HepG2 (cell line): ENCODE data around the gene HOXC9. TPM values are rescaled to one million over a fixed set of nuclear protein-coding genes. Genes with fewer than 3 reads are reported as not detected.

Source experiments
- ATAC-seq: fragments of 200-7000 bp; cut with Tn5 transposase; 3 replicates; pipeline ENCODE4 v1.9.1; 2020; ENCODE audit warnings: mild to moderate bottlenecking, moderate library complexity
- BruUV-seq: library from RNA; stranded (reverse); fragments of 400-500 nt; replicated peaks from 2 replicates; lab custom pipeline; 2021; lab: Mats Ljungman, UMichigan
- CTCF ChIA-PET: fragments of 300-600 bp; formaldehyde crosslinking; extraction: SDS; loops from one replicate; lab custom pipeline; 2021; ENCODE audit warnings: low total read pairs, inconsistent platforms, low intra/inter-chr PET ratio; lab: Yijun Ruan, JAX
- POLR2A ChIA-PET: fragments of 350-600 bp; sonication (Branson Sonifier 250); formaldehyde crosslinking; loops from one replicate; lab custom pipeline; 2020; ENCODE audit warnings: antibody characterized with exemption, inconsistent platforms; lab: Yijun Ruan, JAX
- DNase-seq: peaks from one replicate; pipeline ENCODE4 v3.0.0-alpha.2; 2015; ENCODE audit warnings: low spot score
- FAIRE-seq: peaks from 3 replicates; lab custom pipeline; 2011; peaks lifted over from hg19 to GRCh38; lab: Jason Lieb, UNC
- H2AFZ ChIP-seq: one replicate; pipeline ENCODE4 v1.6.1; 2011; ENCODE audit warnings: low read length, inconsistent platforms
- H3K27ac ChIP-seq: fragments of 300-600 bp; 3 replicates; pipeline ENCODE4 v1.8.0; 2011; ENCODE audit warnings: mixed run types, mild to moderate bottlenecking, mixed read lengths, low read length, inconsistent platforms; ENCODE audit not compliant: insufficient read depth; ENCODE audit errors: extremely low read length
- H3K27me3 ChIP-seq, 2 experiments: fragments of 200-600 bp in 1 of 2; 2 replicates in 1 of 2; 3 replicates in 1 of 2; pipeline versions ENCODE4 v1.6.0 to v1.8.0; 2011; ENCODE audit warnings: low read length in 2 of 2, mild to moderate bottlenecking in 2 of 2, moderate library complexity in 2 of 2, inconsistent platforms in 1 of 2; ENCODE audit not compliant: insufficient read depth in 2 of 2, control insufficient read depth in 1 of 2
- H3K36me3 ChIP-seq, 2 experiments: fragments of 200-600 bp in 1 of 2; replicated peaks in 1 of 2; 2 replicates in 1 of 2; 3 replicates in 1 of 2; pipeline versions ENCODE4 v1.5.1 to v1.8.0; 2011; ENCODE audit warnings: low read length in 2 of 2, inconsistent platforms in 1 of 2; ENCODE audit not compliant: insufficient read depth in 2 of 2, control insufficient read depth in 1 of 2
- H3K4me1 ChIP-seq: 2 replicates; pipeline ENCODE4 v1.5.1; 2012; ENCODE audit warnings: low read length, inconsistent platforms; ENCODE audit not compliant: insufficient read depth
- H3K4me2 ChIP-seq: 2 replicates; pipeline ENCODE4 v1.6.0; 2011; ENCODE audit warnings: low read depth, low read length, inconsistent platforms
- H3K4me3 ChIP-seq, 3 experiments: fragments of 200-600 bp in 1 of 3; sonication (generic), shearing (Covaris generic) in 1 of 3; replicated peaks in 1 of 3; 2 replicates each; pipeline ENCODE4 v1.5.1; 2011 to 2016; ENCODE audit warnings: low read length in 3 of 3, inconsistent platforms in 2 of 3, low read depth in 2 of 3, mild to moderate bottlenecking in 2 of 3, control low read depth in 1 of 3, mixed read lengths in 1 of 3; ENCODE audit not compliant: insufficient read depth in 1 of 3
- H3K79me2 ChIP-seq: one replicate; pipeline ENCODE4 v1.6.1; 2011; ENCODE audit warnings: low read length, inconsistent platforms; ENCODE audit not compliant: insufficient read depth
- H3K9ac ChIP-seq: 2 replicates; pipeline ENCODE4 v1.6.0; 2011; ENCODE audit warnings: mild to moderate bottlenecking, low read depth, low read length, inconsistent platforms; ENCODE audit not compliant: insufficient read depth
- H3K9me3 ChIP-seq: 2 replicates; pipeline ENCODE4 v1.5.1; 2012; ENCODE audit warnings: mild to moderate bottlenecking, low read length
- H4K20me1 ChIP-seq: 2 replicates; pipeline ENCODE4 v1.6.0; 2011; ENCODE audit warnings: inconsistent platforms, mild to moderate bottlenecking, low read length, moderate library complexity; ENCODE audit not compliant: insufficient read depth
- HIVEP1 ChIP-seq: sonication (generic); formaldehyde crosslinking; IDR thresholded peaks from 2 replicates; pipeline ENCODE4 v1.4.0; 2020; ENCODE audit warnings: mild to moderate bottlenecking, missing genetic modification reagents
- HNRNPK ChIP-seq: fragments of 200-400 bp; formaldehyde crosslinking; IDR thresholded peaks from 2 replicates; pipeline ENCODE4 v1.6.1; 2018; ENCODE audit warnings: low read length, low read depth, moderate library complexity, mild to moderate bottlenecking; ENCODE audit not compliant: poor library complexity, severe bottlenecking
- HOXA3 ChIP-seq: sonication (generic); formaldehyde crosslinking; IDR thresholded peaks from 2 replicates; pipeline ENCODE4 v1.5.0; 2020; ENCODE audit warnings: missing genetic modification reagents
- RARA ChIP-seq: IDR thresholded peaks from 2 replicates; pipeline ENCODE4 v1.6.1; 2016; ENCODE audit warnings: missing genetic modification reagents, missing compliant biosample characterization
- SETDB1 ChIP-seq: sonication (generic); formaldehyde crosslinking; IDR thresholded peaks from 2 replicates; pipeline ENCODE4 v1.5.1; 2020; ENCODE audit warnings: missing genetic modification reagents, mild to moderate bottlenecking, borderline replicate concordance
- TMF1 ChIP-seq: sonication (generic); formaldehyde crosslinking; IDR thresholded peaks from 2 replicates; pipeline ENCODE4 v1.8.1; 2022; ENCODE audit warnings: low read depth, missing genetic modification reagents
- ZNF326 ChIP-seq: sonication (generic); formaldehyde crosslinking; IDR thresholded peaks from 2 replicates; pipeline ENCODE4 v1.4.0; 2020; ENCODE audit warnings: missing genetic modification reagents, borderline replicate concordance
- ZNF550 ChIP-seq: sonication (generic); formaldehyde crosslinking; IDR thresholded peaks from 2 replicates; pipeline ENCODE4 v1.4.0; 2020; ENCODE audit warnings: mild to moderate bottlenecking, missing genetic modification reagents, borderline replicate concordance
- WGBS: methylation state at CpG from one replicate; pipeline ENCODE4 v1.1.6; 2017; ENCODE audit warnings: low lambda C conversion rate; 5-methylcytosine and 5-hydroxymethylcytosine counted together
- in situ Hi-C: cut with HindIII; loops from 2 replicates; pipeline ENCODE4 v1.10.0; 2017; ENCODE audit warnings: low pct_unique_long_range_greater_than_20kb; ENCODE audit not compliant: extremely low pct_ligation_motif_present
- intact Hi-C: fragments of 100-400 bp; cut with micrococcal nuclease; formaldehyde crosslinking; loops from one replicate; pipeline ENCODE4 v1.10.0; 2022; ENCODE audit not compliant: unreplicated experiment
- polyA plus RNA-seq, 8 experiments: library from polyadenylated mRNA; depleted of rRNA in 3 of 8; stranded (reverse) in 7 of 8; unstranded in 1 of 8; fragments of >200 nt; fragmentation: Illumina TruSeq in 4 of 8; extraction: Trizol in 4 of 8; gene quantifications; 2 replicates each; pipeline versions ENCODE4 v1.2.1 to v1.2.3, GENCODE V29; 2011 to 2016; ENCODE audit warnings: low read depth in 4 of 8, missing spikeins in 1 of 8, mixed read lengths in 1 of 8; ENCODE audit not compliant: insufficient read depth in 1 of 8
- total RNA-seq, 5 experiments: library from RNA; depleted of rRNA; stranded (reverse); fragments of >200 nt; fragmentation: Illumina TruSeq; extraction: Trizol; gene quantifications; 2 replicates each; pipeline ENCODE4 v1.2.3, GENCODE V29; 2016; ENCODE audit warnings: low read depth in 1 of 5
- TF ChIP-seq, protein P1 (sequence below): sonication (generic); formaldehyde crosslinking; IDR thresholded peaks from 2 replicates; pipeline ENCODE4 v1.4.0; 2020; ENCODE audit warnings: missing genetic modification reagents

HOXC9 gene
- total and polyA plus RNA-seq, 2 of the 13 experiments (the other 11 are each of a cell fraction or from before 2014, with no cell fraction given), result 0.11 to 1.1 TPM

DNA sequence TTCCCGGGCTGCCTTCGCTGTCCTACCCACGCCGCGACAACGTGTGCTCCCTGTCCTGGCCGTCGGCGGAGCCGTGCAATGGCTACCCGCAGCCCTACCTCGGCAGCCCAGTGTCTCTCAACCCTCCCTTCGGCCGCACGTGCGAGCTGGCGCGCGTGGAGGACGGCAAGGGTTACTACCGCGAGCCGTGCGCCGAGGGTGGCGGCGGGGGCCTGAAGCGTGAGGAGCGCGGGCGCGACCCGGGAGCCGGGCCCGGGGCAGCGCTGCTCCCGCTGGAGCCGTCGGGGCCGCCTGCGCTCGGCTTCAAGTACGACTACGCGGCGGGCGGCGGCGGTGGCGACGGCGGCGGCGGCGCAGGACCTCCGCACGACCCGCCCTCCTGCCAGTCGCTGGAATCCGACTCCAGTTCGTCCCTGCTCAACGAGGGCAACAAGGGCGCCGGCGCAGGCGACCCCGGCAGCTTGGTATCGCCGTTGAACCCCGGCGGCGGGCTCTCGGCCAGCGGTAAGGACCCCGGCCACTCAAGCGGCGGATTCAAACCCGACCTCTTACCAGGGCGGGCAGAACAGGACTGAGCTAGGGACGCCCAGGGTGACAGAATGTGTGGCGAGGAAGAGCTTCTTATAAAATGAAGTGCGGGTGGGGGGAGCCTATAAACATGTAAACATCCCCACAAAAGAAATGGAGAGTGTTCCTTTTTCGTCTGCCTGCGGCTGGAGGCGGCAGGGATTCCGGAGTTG, 44.8 kb upstream of the HOXC9 start:
- no peak overlapping the region for H2AFZ ChIP-seq
- no peak overlapping the region for H3K4me3 ChIP-seq
- H3K9ac ChIP-seq, result no peak overlapping the region
- no TSS peak for BruUV-seq
- H3K27me3 ChIP-seq, result peaks cover 25 to 94% of the 10 kb centered on the region in 2 experiments
- no peaks in the 10 kb centered on the region for H3K36me3 ChIP-seq
- CTCF ChIA-PET, result no interaction called here
- WGBS, result 76% methylated on average over 77 of the region's 86 CpGs
- ATAC-seq (no peak), DNase-seq (no peak), FAIRE-seq (no peak)
- H3K4me1 ChIP-seq, result peaks cover 18% of the 10 kb centered on the region
- no peaks in the 10 kb centered on the region for H3K9me3 ChIP-seq
- in situ Hi-C loops, result no loop called here
- H4K20me1 ChIP-seq, result peaks cover 4% of the 10 kb centered on the region; the same call in 1 of the 2 replicates
- no peak overlapping the region for H3K4me2 ChIP-seq
- no peak overlapping the region for H3K27ac ChIP-seq
- intact Hi-C loops, result no loop called here
- H3K79me2 ChIP-seq, result no peaks in the 10 kb centered on the region
- no peak for TF ChIP-seq ZNF326 (CRISPR knock-in tag)
- TF ChIP-seq ZNF550 (CRISPR knock-in tag), result no peak
- TF ChIP-seq, protein P1, sequence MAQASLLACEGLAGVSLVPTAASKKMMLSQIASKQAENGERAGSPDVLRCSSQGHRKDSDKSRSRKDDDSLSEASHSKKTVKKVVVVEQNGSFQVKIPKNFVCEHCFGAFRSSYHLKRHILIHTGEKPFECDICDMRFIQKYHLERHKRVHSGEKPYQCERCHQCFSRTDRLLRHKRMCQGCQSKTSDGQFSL, result no peak
- TF ChIP-seq HIVEP1 (CRISPR knock-in tag), result no peak
- no peak for TF ChIP-seq TMF1
- no peak for TF ChIP-seq HOXA3 (CRISPR knock-in tag)
- TF ChIP-seq HNRNPK, result no peak
- TF ChIP-seq SETDB1 (CRISPR knock-in tag), result no peak
- no peak for TF ChIP-seq RARA
- TF ChIP-seq, all 625 proteins: peak for 0
- POLR2A ChIA-PET, result no interaction called here
